ENCODE measurements around the gene ANXA7.
"Not testable (repeated sequence)": the region's sequence is repeated elsewhere in the genome, so short reads cannot be mapped to it uniquely, and the experiment has no call there.

ANXA7 gene

GRCh38 chr10:73408061-73408460, 5.8 kb downstream of the ANXA7 start:
- DNase-seq (ENCODE audit: low read depth in 2 of 2) = no peak

- DNase-seq (ENCODE audit: low read depth in 2 of 2) = no peak
Measured at GRCh38 chr10:73407495-73407894, 6.4 kb downstream of the ANXA7 start.

- DNase-seq (ENCODE audit: low read depth in 2 of 2) = no peak
Measured at GRCh38 chr10:73406846-73407245, 7.0 kb downstream of the ANXA7 start.

- no peak for DNase-seq (ENCODE audit: low read depth in 2 of 2)
Measured at GRCh38 chr10:73405556-73405955, 8.3 kb downstream of the ANXA7 start.

GRCh38 chr10:73404690-73405089, 9.2 kb downstream of the ANXA7 start:
- DNase-seq (ENCODE audit: low read depth in 2 of 2) = no peak

- no peak for DNase-seq (ENCODE audit: low read depth in 2 of 2)
Measured at GRCh38 chr10:73401636-73402035, 12.2 kb downstream of the ANXA7 start.

GRCh38 chr10:73399063-73399462, 14.8 kb downstream of the ANXA7 start:
- DNase-seq (ENCODE audit: low read depth in 2 of 2) = no peak

GRCh38 chr10:73398024-73398423, 15.8 kb downstream of the ANXA7 start:
- DNase-seq (ENCODE audit: low read depth in 2 of 2) = no peak

GRCh38 chr10:73394325-73394724, 19.5 kb downstream of the ANXA7 start:
- not testable (repeated sequence) for DNase-seq (ENCODE audit: low read depth in 2 of 2)

GRCh38 chr10:73388228-73388627, 25.6 kb downstream of the ANXA7 start:
- DNase-seq (ENCODE audit: low read depth in 2 of 2) = no peak

- DNase-seq (ENCODE audit: low read depth in 2 of 2) = no peak
Measured at GRCh38 chr10:73386583-73386982, 27.3 kb downstream of the ANXA7 start.

GRCh38 chr10:73379064-73379748, 34.7 kb downstream of the ANXA7 start:
- DNase-seq (ENCODE audit: low read depth in 2 of 2) = no peak

GRCh38 chr10:73376679-73377078, 37.2 kb downstream of the ANXA7 start:
- no peak for DNase-seq (ENCODE audit: low read depth in 2 of 2)

- DNase-seq (ENCODE audit: low read depth in 2 of 2) = no peak
Measured at GRCh38 chr10:73368238-73368637, 45.6 kb downstream of the ANXA7 start.

- no peak for DNase-seq (ENCODE audit: low read depth in 2 of 2)
Measured at GRCh38 chr10:73366381-73367298, 47.2 kb downstream of the ANXA7 start.

GRCh38 chr10:73364964-73365363, 48.9 kb downstream of the ANXA7 start:
- DNase-seq (ENCODE audit: low read depth in 2 of 2) = no peak

GRCh38 chr10:73359492-73359891, 54.4 kb downstream of the ANXA7 start:
- DNase-seq (ENCODE audit: low read depth in 2 of 2) = no peak

- DNase-seq (ENCODE audit: low read depth in 2 of 2) = peak; percentile 80 to 85
Measured at GRCh38 chr10:73358331-73359279, 55.3 kb downstream of the ANXA7 start, which contains the start of gene CFAP70. TSS of gene CFAP70 (minus strand) at chr10:73358864. CDS start at chr10:73354796, 4,068 bp downstream.

GRCh38 chr10:73357821-73358220, 56.0 kb downstream of the ANXA7 start:
- no peak for DNase-seq (ENCODE audit: low read depth in 2 of 2)

- DNase-seq (ENCODE audit: low read depth in 2 of 2) = no peak
Measured at GRCh38 chr10:73357166-73357565, 56.7 kb downstream of the ANXA7 start.

- no peak for DNase-seq (ENCODE audit: low read depth in 2 of 2)
Measured at GRCh38 chr10:73344269-73344668, 69.6 kb downstream of the ANXA7 start.

GRCh38 chr10:73340121-73340520, 73.7 kb downstream of the ANXA7 start:
- no peak for DNase-seq (ENCODE audit: low read depth in 2 of 2)

All from stimulated activated CD8-positive, alpha-beta memory T cell treated with anti-CD3 and anti-CD28 coated beads, Interleukin-15, amount 100 ng/mL, for 4 hours (primary cell).